Measurements from ENCODE around the gene PIF1.
"Not testable (repeated sequence)": the region's sequence is repeated elsewhere in the genome, so short reads cannot be mapped to it uniquely, and the experiment has no call there.

DNA sequence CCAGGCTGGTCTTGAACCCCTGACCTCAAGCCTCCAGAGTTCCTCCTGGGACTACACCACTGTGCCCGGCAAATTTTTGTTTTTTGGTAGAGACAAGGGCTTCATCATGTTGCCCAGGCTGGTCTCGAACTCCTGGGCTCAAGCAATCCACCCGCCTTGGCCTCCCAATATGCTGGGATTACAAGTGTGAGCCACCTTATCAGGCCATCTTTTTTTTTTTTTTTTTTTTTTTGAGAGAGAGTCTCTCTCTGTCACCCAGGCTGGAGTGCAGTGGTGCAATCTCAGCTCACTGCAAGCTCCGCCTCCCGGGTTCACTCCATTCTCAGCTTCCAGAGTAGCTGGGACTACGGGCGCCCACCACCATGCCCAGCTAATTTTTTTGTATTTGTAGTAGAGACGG is 11.2 kb downstream of the PIF1 start:
- not testable (repeated sequence) for TF ChIP-seq EZH2 (IDR thresholded peaks at IDR 0.05; ENCODE audit: low read length)
- TF ChIP-seq, protein P1, sequence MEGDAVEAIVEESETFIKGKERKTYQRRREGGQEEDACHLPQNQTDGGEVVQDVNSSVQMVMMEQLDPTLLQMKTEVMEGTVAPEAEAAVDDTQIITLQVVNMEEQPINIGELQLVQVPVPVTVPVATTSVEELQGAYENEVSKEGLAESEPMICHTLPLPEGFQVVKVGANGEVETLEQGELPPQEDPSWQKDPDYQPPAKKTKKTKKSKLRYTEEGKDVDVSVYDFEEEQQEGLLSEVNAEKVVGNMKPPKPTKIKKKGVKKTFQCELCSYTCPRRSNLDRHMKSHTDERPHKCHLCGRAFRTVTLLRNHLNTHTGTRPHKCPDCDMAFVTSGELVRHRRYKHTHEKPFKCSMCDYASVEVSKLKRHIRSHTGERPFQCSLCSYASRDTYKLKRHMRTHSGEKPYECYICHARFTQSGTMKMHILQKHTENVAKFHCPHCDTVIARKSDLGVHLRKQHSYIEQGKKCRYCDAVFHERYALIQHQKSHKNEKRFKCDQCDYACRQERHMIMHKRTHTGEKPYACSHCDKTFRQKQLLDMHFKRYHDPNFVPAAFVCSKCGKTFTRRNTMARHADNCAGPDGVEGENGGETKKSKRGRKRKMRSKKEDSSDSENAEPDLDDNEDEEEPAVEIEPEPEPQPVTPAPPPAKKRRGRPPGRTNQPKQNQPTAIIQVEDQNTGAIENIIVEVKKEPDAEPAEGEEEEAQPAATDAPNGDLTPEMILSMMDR (optimal IDR thresholded peaks at IDR 0.05 in 1 of 3, IDR thresholded peaks at IDR 0.05 in 1 of 3, conservative IDR thresholded peaks at IDR 0.05 in 1 of 3; ENCODE audit: extremely low read depth in 1 of 3, insufficient read depth in 2 of 3, low read length in 3 of 3), result not testable (repeated sequence)
